ENCODE results near the gene SORBS1.

SORBS1 gene

DNA sequence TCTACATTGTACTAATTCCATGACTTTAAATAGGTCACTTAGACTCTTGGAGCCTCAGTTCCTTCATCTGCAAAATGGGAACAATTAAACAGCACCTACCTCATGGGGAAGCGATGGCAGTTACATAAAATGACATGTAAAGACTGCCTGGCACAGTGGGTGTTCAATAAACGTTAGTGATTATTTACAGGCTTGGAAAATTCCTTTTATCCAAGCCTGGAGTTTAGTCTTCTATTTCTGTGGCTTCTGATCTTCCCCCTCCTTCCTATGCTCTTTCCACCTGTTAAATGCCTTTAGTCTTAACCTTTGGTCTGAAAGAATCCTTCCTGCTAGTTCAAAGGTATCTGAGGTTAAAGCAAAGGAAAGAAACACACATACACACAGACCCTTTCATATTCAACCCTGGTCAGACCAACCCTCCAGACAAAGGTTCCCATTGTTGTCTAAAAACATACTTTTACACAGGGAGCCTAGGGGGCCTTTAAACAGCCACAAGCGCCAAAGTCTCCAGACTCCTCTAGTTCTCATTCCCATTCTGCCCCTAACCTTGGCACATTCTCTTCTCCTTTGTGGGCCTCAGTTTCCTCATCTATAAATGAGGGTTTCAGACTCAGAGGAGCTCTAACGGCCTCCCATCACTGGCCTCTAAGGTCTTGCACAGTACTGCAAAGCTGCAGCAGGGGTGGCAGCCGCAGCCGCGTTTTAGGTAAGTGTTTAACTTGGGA, 21.4 kb downstream of the SORBS1 start:
- DNase-seq (ENCODE audit: low read depth), result no peak

DNA sequence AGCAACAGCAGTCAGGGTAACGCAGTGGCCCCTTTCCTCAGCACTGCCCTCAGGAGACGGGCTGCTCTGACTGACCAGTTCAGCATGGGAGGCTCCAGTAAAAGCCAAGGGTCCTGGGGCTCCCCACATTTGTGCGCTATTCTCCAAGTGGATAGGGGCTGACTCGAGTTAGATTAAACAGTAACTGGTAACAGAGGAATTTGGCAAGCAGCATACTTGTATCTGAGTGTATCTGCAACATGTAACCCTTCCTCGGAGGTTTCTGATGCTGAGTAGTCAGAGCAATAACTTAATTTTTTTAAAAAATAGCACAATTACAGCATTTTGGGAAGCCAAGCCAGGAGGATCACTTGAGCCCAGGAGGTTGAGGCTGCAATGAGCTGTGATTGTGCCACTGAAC, 22.8 kb downstream of the SORBS1 start:
- DNase-seq (ENCODE audit: low read depth), result no peak

DNA sequence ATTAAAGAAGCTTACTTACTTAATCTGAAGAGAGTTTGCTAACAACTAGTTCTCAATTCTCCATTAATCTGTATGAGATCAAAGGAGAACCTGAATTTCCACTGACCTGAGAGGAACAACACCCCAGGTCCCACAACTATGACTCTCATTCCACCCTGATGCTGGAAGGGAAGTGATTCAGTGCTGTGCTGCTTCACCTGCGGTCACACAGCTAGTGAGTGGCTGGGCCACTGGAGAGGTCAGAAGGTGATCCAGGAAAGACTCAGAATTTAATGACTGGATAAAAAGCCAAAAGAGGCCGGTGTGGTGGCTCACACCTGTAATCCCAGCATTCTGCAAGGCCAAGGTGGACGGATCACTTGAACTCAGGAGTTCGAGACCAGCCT, 23.6 kb downstream of the SORBS1 start:
- no peak for DNase-seq (ENCODE audit: low read depth)

DNA sequence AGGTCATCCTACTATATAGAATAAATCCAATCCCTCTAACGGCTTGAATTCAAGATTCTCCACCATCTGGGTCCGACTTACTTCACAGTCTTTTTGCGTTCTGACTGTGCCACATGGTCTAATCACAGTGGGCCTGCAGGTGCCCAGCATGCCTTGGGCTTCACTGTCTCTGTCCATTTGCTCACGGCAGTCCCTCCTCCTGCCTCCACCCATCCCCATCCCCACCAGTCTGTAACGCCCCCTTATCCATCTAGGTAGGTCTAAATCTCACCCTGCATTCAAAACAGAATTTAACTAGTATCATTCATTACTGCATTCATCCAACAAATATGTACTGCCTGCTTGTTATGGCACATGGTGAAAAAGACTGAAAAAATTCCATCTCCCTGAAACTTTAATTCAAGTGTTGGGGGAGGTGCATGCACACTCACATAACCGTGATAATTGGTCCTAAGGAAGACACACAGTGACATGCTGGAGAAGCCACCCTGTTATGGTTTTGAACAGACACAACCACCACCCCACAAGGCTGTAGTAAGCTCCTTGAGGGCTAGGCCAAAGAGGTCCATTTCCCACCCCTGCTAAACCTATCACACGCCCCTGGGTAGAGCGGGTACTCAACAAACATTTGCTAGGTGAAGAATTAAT, 24.2 kb downstream of the SORBS1 start:
- no peak for DNase-seq (ENCODE audit: low read depth)

DNA sequence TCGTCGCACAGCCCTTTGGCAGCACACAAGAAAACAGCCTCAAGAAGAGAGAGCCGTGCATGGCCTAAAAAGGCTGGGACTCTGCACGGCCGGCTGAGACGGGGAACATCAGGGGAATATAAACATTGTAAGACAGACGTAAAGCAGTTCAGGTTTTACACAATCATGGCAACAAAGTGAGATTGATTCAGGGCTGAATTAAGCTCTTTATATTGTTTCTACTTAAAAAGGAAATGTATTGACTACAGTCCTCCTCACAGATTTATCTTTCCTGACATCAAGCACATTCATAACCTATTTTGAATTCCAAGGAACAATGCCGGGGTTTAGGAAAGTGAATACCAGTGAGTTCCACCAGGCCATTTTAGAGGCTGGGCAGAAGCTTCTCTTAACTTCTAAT, 25.2 kb downstream of the SORBS1 start:
- DNase-seq (ENCODE audit: low read depth), result no peak

DNA sequence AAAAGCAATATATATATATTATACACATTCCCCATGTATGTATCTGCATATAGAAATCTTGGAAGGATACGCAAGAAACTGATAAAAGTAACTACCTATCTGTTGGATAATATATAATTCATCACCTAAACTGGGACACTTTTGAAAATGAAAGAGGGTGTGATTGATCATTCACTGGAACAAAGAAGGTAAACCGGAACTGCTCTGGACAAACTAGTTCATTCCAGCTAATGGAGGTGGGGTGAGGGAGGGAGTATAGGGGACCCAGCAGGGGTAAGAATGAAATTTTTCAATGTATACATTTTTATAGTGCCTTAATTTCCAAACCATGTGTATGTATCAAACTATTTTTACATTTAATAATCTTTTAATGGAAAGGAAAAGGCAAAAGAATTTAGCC, 25.6 kb downstream of the SORBS1 start:
- DNase-seq (ENCODE audit: low read depth), result no peak

DNA sequence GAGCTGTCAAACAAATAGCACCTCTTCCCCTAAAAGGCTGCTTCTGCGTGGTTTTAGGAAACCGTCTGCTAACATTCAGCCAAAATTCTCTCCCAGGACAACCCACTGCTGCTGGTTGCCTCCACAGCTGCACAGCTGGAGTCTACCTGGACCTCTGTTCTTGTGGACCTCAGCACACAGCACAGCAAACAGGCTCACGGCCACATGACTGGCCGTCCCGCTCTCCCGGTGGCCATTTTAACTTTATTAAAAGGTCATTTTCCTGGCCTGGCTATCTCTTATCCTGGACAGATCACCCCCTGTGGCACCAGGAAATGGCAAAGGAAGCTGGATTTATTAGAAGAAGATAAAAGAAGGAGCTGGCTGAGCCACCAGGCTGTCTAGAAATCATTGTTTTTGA, 27.6 kb downstream of the SORBS1 start:
- no peak for DNase-seq (ENCODE audit: low read depth)

DNA sequence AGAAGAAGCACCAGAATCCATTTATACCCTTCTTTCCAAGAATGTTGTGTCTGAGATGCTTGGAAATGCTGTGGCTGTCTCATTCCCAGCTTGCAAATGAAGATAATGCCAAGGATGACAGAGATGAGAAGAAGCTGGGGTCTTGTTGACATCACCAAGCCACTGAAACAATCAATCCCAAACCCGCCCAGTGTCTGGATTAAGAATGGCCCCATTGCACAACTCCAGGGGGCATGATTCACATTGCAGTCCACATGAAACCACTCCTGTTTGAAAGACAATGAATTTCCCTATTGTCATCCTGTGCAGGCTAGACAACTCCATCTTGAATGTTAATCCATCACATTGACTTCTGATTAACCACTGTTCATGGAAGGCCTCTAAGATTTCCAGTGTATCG, 28.6 kb downstream of the SORBS1 start:
- no peak for DNase-seq (ENCODE audit: low read depth)

DNA sequence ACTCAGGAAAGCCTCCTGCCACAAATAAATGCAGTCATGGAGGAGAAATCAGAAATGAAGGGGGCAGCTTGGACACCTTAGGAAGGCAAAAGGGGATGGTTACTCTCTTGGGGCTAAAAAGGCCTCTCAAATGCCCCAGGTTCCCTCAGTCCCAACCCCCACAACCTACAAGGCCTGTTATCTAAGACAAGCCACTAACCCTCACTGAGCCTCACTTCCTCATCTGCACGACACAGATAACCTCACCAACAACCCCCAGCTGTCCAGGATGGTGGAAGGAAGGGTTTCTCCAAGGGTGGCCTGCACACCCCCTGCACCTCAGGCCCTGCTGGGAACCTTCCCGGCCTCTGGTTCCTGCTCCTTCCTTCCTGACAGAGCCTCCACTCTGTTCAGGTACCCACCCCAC, 29.2 kb downstream of the SORBS1 start:
- no peak for DNase-seq (ENCODE audit: low read depth)

DNA sequence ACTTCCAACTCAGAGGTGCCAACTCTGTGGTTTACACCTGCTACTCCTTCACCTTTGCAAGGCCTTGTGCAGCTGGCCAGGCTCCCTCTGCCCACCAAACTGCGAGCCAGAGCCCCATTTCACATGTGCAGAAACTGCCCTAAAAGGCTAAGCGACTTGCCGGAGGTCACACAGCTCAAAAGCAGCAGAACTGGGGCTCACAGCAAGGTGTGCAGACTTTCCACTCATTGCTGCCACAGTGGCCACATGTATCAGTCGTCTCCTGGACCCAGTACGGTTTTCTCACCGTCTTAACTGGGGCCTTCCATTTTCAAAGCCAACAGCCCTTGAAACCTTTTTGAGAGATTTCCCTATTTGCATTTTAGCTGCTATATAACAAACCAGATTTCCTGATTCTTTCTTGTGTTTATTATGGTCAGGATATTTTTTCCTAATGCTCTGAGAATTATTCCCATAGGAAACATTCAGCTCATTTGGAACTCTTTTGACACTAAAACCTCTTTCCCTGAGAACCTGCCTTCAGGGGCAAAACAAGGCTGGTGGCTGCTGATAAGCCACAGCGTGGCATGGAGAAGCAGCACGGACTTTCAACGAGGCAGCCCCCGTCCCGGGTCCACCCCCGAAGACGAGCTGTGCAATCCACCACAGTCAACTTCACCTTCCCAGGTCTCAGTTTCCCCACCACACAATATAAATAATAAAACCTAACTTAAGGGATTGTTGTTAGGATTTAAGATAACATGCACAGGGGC, 29.9 kb downstream of the SORBS1 start:
- no peak for DNase-seq (ENCODE audit: low read depth)

DNA sequence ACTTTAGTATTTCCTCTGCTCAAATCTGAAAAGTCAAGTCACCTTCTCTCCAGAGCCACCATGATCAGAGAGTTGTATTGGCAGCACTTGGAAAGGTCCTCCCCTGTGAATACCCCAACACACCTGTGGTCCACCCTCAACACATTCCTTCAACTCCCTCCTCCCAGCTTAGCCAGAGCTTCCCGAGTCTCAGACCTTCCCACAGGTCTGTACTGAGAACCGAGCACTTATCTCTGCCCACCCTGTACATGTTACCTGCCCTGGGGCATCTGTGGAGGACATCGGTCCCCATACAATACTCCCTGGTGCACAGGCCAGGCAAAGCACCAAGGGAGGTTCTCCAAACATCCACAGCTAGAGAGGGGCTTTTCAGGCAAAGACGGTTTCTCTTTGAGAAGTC, 30.6 kb downstream of the SORBS1 start:
- DNase-seq (ENCODE audit: low read depth), result no peak

DNA sequence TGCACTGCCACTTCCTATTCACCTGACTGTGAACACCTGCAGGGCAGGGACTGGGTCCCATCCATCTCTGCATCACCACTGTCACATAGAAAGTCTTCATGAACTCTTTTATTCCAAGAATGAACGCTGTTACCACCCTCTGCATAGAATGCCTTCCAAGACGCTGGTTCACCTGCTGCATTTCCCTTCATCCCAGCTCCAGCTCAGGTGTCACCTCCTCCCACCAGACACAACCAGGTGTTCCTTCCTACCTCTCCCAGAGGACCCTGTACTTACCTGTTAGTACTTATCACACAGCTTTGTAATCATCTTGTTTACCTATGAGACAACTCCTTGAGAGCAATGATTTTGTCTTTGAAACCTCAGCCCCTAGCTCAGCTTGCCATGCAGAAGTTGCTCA, 31.1 kb downstream of the SORBS1 start:
- no peak for DNase-seq (ENCODE audit: low read depth)

DNA sequence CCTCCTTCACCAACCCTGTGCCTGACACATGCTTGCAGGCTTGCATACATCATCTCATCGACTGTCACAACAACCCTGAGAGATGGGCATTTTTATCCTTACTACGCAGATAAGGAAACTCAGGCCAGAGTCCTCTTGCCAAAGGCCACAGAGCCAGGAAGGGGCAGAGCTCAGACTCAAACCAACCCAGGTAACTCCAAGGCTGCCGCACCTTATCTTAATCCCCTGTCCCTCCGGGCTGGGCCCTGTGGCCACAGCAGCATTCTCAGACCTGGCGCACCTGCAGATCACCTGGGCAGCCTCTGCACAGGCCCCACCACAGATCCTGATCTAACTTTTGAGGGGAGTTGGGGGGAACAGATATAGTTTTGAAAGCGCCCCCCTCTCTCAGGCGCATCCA, 35.1 kb downstream of the SORBS1 start:
- DNase-seq (ENCODE audit: low read depth), result no peak

DNA sequence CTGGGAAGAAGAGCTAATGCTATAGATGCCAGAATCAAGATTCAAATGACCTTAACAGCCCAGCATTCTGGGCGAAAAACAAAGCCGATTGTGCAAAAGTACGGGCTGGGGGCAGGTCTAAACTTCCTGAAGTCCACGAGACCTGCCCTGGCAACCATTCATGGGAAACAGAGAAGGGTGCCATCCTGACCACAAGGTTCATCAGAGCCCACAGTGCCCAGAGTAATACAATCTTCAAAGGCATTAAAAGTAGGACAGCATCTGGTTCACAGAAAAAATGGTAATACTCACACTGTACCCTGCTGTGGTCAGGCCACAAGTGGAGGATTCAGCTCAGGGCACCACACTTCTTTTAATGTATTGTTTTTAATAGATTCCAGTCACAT, 36.1 kb downstream of the SORBS1 start:
- no peak for DNase-seq (ENCODE audit: low read depth)

DNA sequence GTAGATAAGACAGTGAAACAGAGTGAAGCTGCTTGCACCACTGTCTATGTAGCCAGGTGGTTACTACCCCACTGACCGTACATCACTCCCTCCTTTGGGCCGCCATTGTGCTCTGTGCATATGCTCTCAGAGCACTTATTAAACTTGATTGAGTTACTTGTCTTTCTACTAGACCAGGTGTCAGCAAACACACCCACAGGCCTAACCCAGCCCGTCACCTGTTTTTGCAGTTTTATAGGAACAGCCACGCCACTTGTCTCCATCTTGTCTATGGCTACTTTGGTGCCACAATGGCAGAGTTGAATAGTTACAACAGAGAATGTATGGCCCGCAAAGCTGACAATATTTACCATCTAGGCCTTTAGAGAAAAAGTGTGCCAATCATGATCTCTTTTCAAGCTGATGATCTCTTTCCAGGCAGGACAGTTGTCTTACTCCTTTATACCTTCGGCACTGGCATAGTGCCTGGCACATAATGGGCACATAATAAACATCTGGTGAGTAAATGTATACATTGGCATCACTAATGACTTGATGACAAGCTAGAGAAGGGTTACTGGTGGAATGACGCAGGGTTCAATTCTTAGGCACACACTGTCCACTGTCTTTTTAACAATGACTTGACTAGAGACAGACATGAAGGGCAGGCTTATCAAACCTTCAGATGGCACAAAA, 36.7 kb downstream of the SORBS1 start:
- DNase-seq (ENCODE audit: low read depth), result no peak

DNA sequence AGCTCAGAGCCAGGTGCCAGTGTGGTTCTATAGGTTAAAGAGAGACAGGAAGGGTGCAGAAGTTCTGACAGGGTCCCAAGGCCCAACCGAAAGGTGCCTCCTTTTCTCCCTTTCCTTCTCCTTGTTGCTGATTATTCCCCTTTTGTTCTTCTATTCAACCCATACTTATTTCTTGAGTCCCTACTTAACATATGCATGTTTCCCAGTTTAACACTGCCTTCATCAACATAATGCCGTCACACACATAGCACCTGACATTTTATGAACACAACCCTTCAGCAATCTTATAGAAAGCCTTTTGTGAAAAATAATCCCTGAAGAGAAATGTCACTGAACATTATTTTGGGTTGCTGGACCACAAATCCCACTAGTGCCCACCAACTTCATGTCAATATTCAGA, 39.1 kb downstream of the SORBS1 start:
- DNase-seq (ENCODE audit: low read depth), result no peak

DNA sequence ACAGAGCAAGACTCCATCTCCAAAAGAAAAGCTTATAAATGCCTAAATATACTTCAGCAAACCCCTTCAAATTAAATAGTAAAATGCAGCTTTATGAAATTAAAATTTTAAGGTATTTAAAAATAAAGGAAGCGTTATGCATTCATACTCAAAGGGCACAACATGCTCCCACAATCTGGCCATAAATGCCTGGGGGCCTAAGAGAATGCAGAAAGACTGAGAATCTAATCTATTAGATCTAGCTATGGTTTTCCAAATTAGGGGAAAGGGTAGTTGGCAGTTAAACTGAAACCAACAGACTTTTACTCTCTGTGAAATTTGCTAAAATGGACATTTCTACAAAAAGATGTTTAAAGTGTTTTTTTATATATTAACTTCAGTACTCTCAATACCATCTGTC, 40.6 kb downstream of the SORBS1 start:
- no peak for DNase-seq (ENCODE audit: low read depth)

DNA sequence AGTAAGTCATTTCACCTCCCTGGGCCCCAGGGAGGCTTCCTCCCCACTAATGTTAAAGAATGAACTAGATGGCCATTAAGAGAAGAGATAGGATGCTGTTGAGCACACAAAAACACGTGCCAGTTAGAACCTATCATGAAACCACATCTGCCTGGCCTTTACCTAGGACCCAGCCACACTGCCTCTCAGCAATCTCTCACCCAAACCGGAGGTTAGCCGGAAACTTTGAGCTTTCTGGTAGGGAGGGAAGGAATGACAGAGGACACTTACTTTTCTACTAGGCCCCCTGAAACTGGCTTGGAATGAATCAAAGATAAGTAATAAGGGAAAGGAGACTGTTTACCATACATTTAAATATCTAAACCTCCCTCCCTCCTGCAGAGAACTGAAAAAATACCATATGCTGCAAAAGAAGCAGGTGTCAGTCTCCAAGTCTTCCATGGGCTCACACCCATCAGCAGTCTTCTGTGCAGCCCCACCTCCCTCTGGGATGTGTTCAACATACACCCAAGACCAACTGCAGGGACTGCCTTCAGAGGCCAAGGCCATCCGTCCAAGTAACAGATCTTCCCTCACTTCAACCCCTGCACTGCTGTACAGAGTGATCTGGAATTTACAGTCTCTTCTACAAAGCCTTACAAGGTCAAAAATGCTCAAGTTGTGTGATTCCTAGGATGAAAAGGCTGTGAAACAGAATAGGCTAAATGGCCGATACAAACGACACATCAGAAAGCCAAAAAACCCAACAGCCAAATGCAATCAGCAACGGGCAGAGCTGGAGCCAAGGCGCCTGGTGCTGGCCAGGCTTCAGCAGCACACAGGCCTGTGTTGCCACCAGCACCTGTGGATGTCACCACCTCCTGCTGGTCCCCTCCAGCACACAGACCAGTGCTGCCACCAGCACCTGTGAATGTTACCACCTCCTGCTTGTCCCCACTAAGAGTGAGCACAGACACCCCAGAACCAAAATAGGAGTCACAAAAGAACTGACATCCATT, 42.4 kb downstream of the SORBS1 start:
- DNase-seq (ENCODE audit: low read depth), result no peak

DNA sequence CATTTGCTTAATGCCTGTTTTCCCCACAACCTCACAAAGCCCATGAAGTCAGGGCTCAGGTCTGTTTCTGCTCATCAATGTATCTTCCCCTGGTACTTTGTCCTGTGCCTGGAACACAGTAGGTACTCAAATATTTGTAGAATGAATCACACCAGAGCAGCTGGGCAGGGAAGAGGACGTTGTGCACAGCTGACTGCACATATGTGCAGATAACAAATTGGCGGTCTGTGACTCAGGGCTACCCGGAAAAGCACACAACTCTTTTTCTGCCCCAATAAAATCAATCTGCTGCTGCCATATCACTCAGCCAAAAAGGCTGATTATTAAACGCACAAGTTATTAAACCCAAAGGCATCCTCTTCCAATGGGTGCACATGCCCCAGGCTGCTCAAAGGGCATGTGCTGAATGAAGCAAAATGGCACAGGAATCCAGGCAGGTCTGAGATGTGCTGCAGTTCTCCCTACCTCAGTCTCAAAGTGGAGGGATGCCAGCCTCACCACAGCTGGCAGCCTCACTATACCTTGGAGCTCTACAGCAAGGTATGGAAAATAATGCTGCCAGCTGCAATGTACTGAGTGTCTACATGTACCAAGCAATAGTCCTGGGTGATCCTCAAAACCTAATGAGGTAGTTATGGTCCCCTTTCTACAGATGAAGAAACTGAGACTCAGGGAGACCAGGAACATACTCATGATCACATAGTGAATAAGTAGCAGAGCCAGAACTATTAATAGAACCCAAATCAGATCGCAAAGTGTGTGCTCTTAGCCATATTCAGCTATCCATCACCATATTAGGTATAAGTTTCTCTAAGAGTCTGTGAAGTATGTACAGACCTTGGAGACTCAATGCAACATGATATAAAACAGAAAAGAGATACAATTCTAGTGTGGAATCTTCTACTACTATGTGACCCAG, 43.4 kb downstream of the SORBS1 start:
- no peak for DNase-seq (ENCODE audit: low read depth)

DNA sequence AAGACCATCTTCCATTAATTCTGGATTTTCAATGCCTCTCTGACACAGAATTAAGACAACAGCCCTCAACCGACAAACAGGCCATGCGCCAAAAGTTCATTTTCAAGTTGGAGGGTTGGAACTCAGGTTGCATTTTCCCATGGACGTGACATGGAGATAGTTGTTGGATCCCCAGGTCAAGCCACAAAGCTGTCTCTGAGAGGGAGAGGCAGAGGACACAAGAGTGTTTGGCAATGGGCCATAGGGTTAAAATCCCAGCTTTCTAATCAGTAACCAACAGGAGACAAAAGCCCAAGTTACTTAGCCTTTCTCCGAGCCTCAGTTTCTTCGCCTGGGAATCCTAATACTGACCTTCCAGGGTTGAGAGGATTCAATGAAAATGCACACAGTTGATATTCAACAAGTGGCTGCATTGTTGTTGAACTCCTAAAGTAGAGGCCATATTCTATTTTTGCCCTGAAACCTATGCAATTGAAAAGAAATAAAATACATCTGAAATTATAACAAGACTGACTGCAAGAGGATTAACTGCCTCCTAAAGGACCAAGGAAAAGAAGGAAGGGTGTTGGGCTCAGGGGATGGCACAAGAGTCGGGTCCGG, 44.3 kb downstream of the SORBS1 start:
- DNase-seq (ENCODE audit: low read depth), result no peak
